Testis (tissue), 3 donors: Measurements from ENCODE around the gene SDF4. TPM values are rescaled to one million over a fixed set of nuclear protein-coding genes. Genes with fewer than 3 reads are reported as not detected.

Experiments used
- DNase-seq: peaks from one replicate; pipeline ENCODE4 v3.0.0-alpha.2; 2019
- H3K27ac ChIP-seq, 2 donors: fragments of 200-600 bp; sonication (generic); one replicate each; pipeline ENCODE4 v1.5.1; 2019
- H3K27me3 ChIP-seq: fragments of 200-600 bp; sonication (generic); one replicate; pipeline ENCODE4 v1.5.1; 2019
- H3K36me3 ChIP-seq: fragments of 200-600 bp; sonication (generic); one replicate; pipeline ENCODE4 v1.5.1; 2017; ENCODE audit warnings: low read depth; ENCODE audit errors: missing control alignments
- H3K4me1 ChIP-seq: fragments of 200-600 bp; sonication (generic); one replicate; pipeline ENCODE4 v1.5.1; 2019
- H3K4me3 ChIP-seq, 2 donors: fragments of 200-600 bp; sonication (generic); one replicate each; pipeline ENCODE4 v1.5.1; 2017 to 2019
- H3K9me3 ChIP-seq: fragments of 200-600 bp; sonication (generic); one replicate; pipeline ENCODE4 v1.5.1; 2017
- CTCF ChIP-seq, 3 experiments: fragments of 450-650 bp in 2 of 3; fragments of 200-600 bp in 1 of 3; sonication (generic) in 1 of 3; IDR thresholded peaks; one replicate each; pipeline ENCODE4 v1.5.1; 2016 to 2019; ENCODE audit warnings: antibody characterized with exemption in 3 of 3, mild to moderate bottlenecking in 2 of 3, moderate library complexity in 1 of 3
- POLR2A ChIP-seq: fragments of 450-650 bp; IDR thresholded peaks from one replicate; pipeline ENCODE4 v1.6.1; 2017; ENCODE audit warnings: antibody characterized with exemption, mild to moderate bottlenecking, moderate library complexity
- WGBS, 2 donors: methylation state at CpG; one replicate each; pipeline ENCODE4 v1.1.5; 2018; 5-methylcytosine and 5-hydroxymethylcytosine counted together
- intact Hi-C: fragments of 100-400 bp; cut with DNase I; formaldehyde crosslinking; loops from one replicate; pipeline ENCODE4 v1.15.1; 2023; ENCODE audit warnings: low total_unique reads
- polyA plus RNA-seq: library from polyadenylated mRNA; stranded (reverse); fragments of 350-450 nt; fragmentation: Illumina TruSeq; extraction: RNeasy Lipid Tissue Mini Kit (QIAGEN cat#74804); gene quantifications from one replicate; pipeline ENCODE4 v1.2.3, GENCODE V29; 2014; ENCODE audit warnings: low read depth, low replicate concordance; ENCODE audit not compliant: insufficient read depth
- total RNA-seq, 2 donors: library from RNA; depleted of rRNA; stranded (reverse); fragments of >200 nt; gene quantifications; one replicate each; pipeline ENCODE4 v1.2.3, GENCODE V29; 2016

Gene SDF4
- total and polyA plus RNA-seq, 3 donors from 2014 or later, result 146 to 167 (median 158) TPM

- no peak for DNase-seq
- Histone ChIP-seq H3K4me1 (no peaks in the 10 kb centered on the region), H3K9me3 (no peaks in the 10 kb centered on the region), H3K27ac (no peak overlapping the region), H3K36me3 (no peaks in the 10 kb centered on the region), H3K4me3 (no peak overlapping the region), H3K27me3 (no peaks in the 10 kb centered on the region)
- WGBS, 2 donors, result 90 to 92% methylated on average over 24 to 31 of the region's 31 CpGs
- intact Hi-C loops, result no loop called here
- TF ChIP-seq CTCF (IDR thresholded peaks at IDR 0.05) (no peak), POLR2A (no peak)
Observed at GRCh38 chr1:1256956-1257871, 25.4 kb upstream of the SDF4 start.

GRCh38 chr1:1255611-1256010 lies 23.8 kb upstream of the SDF4 start:
- Histone ChIP-seq H3K4me1 (peaks cover 3% of the 10 kb centered on the region), H3K27me3 (no peaks in the 10 kb centered on the region), H3K36me3 (no peaks in the 10 kb centered on the region), H3K4me3 (no peak overlapping the region), H3K9me3 (no peaks in the 10 kb centered on the region), H3K27ac (no peak overlapping the region)
- 90 to 92% methylated on average over 8 to 10 of the region's 10 CpGs for WGBS, 2 donors
- no peak for TF ChIP-seq CTCF (IDR thresholded peaks at IDR 0.05)
- no peak for TF ChIP-seq POLR2A
- no peak for DNase-seq
- intact Hi-C loops, result no loop called here

DNA sequence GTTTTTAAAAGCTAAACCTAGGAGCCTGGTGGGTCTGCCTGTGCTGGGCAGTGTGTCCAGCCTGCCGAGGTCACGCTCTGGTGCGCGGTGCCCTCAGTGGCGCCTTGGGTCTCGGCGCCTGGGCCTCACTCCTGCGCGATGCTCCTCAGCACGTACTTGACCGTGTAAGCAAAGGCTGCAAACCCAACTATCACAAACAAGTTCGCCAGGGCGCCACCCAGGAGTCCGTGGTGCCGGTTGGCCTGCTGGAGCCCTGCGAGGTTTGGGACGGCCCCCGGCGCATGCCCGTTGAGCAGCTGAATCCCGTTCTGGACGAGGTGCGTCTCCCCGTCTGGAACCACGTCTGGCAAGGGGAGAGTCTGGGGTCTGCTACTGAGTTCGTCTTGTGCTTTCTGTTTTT lies 23.3 kb upstream of the SDF4 start:
- intact Hi-C loops, result no loop called here
- no peaks in the 10 kb centered on the region for H3K36me3 ChIP-seq

GRCh38 chr1:1254667-1254998 lies 22.8 kb upstream of the SDF4 start:
- Histone ChIP-seq H3K4me1 (peaks cover 5% of the 10 kb centered on the region), H3K9me3 (no peaks in the 10 kb centered on the region), H3K36me3 (no peaks in the 10 kb centered on the region), H3K4me3 (no peak overlapping the region), H3K27me3 (no peaks in the 10 kb centered on the region), H3K27ac (no peak overlapping the region)
- TF ChIP-seq CTCF (IDR thresholded peaks at IDR 0.05) (no peak), POLR2A (no peak)
- 85 to 90% methylated on average over 21 of the region's 21 CpGs for WGBS, 2 donors
- intact Hi-C loops, result no loop called here
- no peak for DNase-seq

More for the DNA sequence above, 23.3 kb upstream of the SDF4 start:
- no peak for DNase-seq
- no peak overlapping the region for H3K27ac ChIP-seq
- no peak overlapping the region for H3K4me3 ChIP-seq
- 89 to 96% methylated on average over 12 to 26 of the region's 26 CpGs for WGBS, 2 donors
- H3K9me3 ChIP-seq, result no peaks in the 10 kb centered on the region
- TF ChIP-seq POLR2A (no peak), CTCF (IDR thresholded peaks at IDR 0.05) (no peak)
- H3K27me3 ChIP-seq, result no peaks in the 10 kb centered on the region
- peaks cover 5% of the 10 kb centered on the region for H3K4me1 ChIP-seq
